ENCODE measurements around the gene RBPMS2. TPM values are rescaled to one million over a fixed set of nuclear protein-coding genes. Genes with fewer than 3 reads are reported as not detected.
"Not testable (repeated sequence)": the region's sequence is repeated elsewhere in the genome, so short reads cannot be mapped to it uniquely, and the experiment has no call there.

Gene RBPMS2
- 1.4 and 1.9 TPM in 2 replicates for total RNA-seq

GRCh38 chr15:64775551-64776401 is at the start of gene RBPMS2:
Gene RBPMS2, minus strand, starts transcription at chr15:64775589. Its CDS starts 270 bp downstream, at chr15:64775319.
- no peaks in the 10 kb centered on the region for H3K36me3 ChIP-seq (ENCODE audit: control insufficient read depth, insufficient read depth, low read length)
- TF ChIP-seq CTCF (IDR thresholded peaks at IDR 0.05; ENCODE audit: insufficient read depth, low read length, poor library complexity, severe bottlenecking) = no peak
- H3K4me3 ChIP-seq (ENCODE audit: low read depth, low read length) = peak within 1 kb of the TSS; percentile 55
- DNase-seq (ENCODE audit: low read depth) = no peak
- peaks cover 11% of the 10 kb centered on the region for H3K27me3 ChIP-seq (ENCODE audit: control insufficient read depth, insufficient read depth, low read length)

DNA sequence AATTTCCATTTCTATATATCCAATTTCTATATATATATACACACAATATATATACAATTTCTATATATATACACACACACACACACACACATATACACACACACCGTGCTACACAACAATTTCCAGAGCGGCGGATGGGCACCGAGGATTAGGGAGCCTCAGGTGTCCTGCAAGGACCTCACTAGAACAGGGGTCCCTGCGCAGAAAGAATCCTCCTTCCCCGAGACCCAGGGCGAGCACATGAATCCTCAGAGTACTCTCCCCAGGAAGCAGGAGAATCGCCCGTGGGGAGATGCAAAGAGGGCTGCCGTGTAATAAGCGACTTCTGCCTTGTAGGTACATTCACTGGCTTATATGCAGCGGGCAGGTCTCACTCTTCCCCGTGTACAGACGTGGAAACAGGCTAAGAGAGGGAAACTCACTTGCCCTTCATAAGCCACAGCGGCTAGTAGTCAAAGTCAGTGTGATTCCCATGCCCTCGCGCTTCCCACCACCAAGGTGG is 49.6 kb upstream of the RBPMS2 start:
- H3K4me3 ChIP-seq (ENCODE audit: low read depth, low read length) = peak overlapping the region; percentile 69
- no peak for TF ChIP-seq CTCF (IDR thresholded peaks at IDR 0.05; ENCODE audit: insufficient read depth, low read length, poor library complexity, severe bottlenecking)
- H3K27me3 ChIP-seq (ENCODE audit: control insufficient read depth, insufficient read depth, low read length) = no peaks in the 10 kb centered on the region
- no peaks in the 10 kb centered on the region for H3K36me3 ChIP-seq (ENCODE audit: control insufficient read depth, insufficient read depth, low read length)
- DNase-seq (ENCODE audit: low read depth) = no peak

DNA sequence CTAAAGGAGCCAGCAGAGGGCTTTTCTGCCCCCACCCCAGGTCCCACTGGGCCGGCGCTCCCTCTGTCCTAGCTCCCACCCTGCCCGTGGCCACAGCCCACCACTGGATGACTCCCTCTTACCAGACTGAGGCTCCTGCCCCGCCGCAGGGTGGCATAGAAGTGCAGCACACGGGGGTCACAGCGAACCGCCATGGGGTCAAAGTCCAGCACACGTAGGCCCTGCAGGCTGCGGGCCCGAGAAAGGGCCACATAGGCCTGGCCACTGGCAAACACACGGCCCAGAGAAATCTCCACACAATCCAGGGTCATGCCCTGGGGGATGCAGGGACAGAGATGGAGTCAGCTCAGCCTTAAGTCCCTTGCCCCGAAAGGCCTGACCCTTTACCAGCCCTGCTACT is 41.1 kb upstream of the RBPMS2 start:
- Histone ChIP-seq H3K27me3 (ENCODE audit: control insufficient read depth, insufficient read depth, low read length) (no peaks in the 10 kb centered on the region), H3K4me3 (ENCODE audit: low read depth, low read length) (no peak overlapping the region), H3K36me3 (ENCODE audit: control insufficient read depth, insufficient read depth, low read length) (no peaks in the 10 kb centered on the region)
- DNase-seq (ENCODE audit: low read depth) = no peak
- TF ChIP-seq CTCF (IDR thresholded peaks at IDR 0.05; ENCODE audit: insufficient read depth, low read length, poor library complexity, severe bottlenecking) = no peak

GRCh38 chr15:64814965-64815364 is 39.6 kb upstream of the RBPMS2 start:
- H3K27me3 ChIP-seq (ENCODE audit: control insufficient read depth, insufficient read depth, low read length); H3K4me3 ChIP-seq (ENCODE audit: low read depth, low read length); H3K36me3 ChIP-seq (ENCODE audit: control insufficient read depth, insufficient read depth, low read length); DNase-seq (ENCODE audit: low read depth): not testable (repeated sequence)

- H3K4me3 ChIP-seq (ENCODE audit: low read depth, low read length); DNase-seq (ENCODE audit: low read depth); H3K36me3 ChIP-seq (ENCODE audit: control insufficient read depth, insufficient read depth, low read length); H3K27me3 ChIP-seq (ENCODE audit: control insufficient read depth, insufficient read depth, low read length): not testable (repeated sequence)
Observed at GRCh38 chr15:64814283-64814682, 38.9 kb upstream of the RBPMS2 start.

GRCh38 chr15:64813075-64813474 is 37.7 kb upstream of the RBPMS2 start:
- Histone ChIP-seq H3K36me3 (ENCODE audit: control insufficient read depth, insufficient read depth, low read length) (no peaks in the 10 kb centered on the region), H3K4me3 (ENCODE audit: low read depth, low read length) (no peak overlapping the region), H3K27me3 (ENCODE audit: control insufficient read depth, insufficient read depth, low read length) (peaks cover 3% of the 10 kb centered on the region)
- no peak for TF ChIP-seq CTCF (IDR thresholded peaks at IDR 0.05; ENCODE audit: insufficient read depth, low read length, poor library complexity, severe bottlenecking)
- no peak for DNase-seq (ENCODE audit: low read depth)

Measured in kidney epithelial cell (primary cell).